HUES64 (cell line): ENCODE measurements around the gene ZNF740.
"Not testable (repeated sequence)": the region's sequence is repeated elsewhere in the genome, so short reads cannot be mapped to it uniquely, and the experiment has no call there.

ENCODE experiments used
- H3K27ac ChIP-seq: 2 replicates; pipeline ENCODE4 v1.7.0; 2013; ENCODE audit warnings: low read depth, low read length, inconsistent platforms
- H3K27me3 ChIP-seq: 2 replicates; pipeline ENCODE4 v1.6.1; 2013; ENCODE audit warnings: mild to moderate bottlenecking, low read length; ENCODE audit not compliant: insufficient read depth
- H3K36me3 ChIP-seq: 2 replicates; pipeline ENCODE4 v1.6.1; 2013; ENCODE audit warnings: mild to moderate bottlenecking, low read length; ENCODE audit not compliant: insufficient read depth
- H3K4me1 ChIP-seq: 2 replicates; pipeline ENCODE4 v1.6.1; 2013; ENCODE audit warnings: mild to moderate bottlenecking, low read length, moderate library complexity; ENCODE audit not compliant: insufficient read depth
- H3K4me3 ChIP-seq: 2 replicates; pipeline ENCODE4 v1.5.1; 2013; ENCODE audit warnings: mild to moderate bottlenecking, low read length, moderate library complexity
- H3K9ac ChIP-seq: 2 replicates; pipeline ENCODE4 v1.6.1; 2013; ENCODE audit warnings: mild to moderate bottlenecking, low read depth, low read length
- H3K9me3 ChIP-seq: 2 replicates; pipeline ENCODE4 v1.6.1; 2013; ENCODE audit warnings: low read depth, low read length; ENCODE audit not compliant: insufficient read depth
- WGBS: fragments of 150-250, 120-280 bp; methylation state at CpG from one replicate; pipeline ENCODE4 v1.1.7; 2013; ENCODE audit warnings: missing lambda C conversion rate; 5-methylcytosine and 5-hydroxymethylcytosine counted together

ZNF740 gene

DNA sequence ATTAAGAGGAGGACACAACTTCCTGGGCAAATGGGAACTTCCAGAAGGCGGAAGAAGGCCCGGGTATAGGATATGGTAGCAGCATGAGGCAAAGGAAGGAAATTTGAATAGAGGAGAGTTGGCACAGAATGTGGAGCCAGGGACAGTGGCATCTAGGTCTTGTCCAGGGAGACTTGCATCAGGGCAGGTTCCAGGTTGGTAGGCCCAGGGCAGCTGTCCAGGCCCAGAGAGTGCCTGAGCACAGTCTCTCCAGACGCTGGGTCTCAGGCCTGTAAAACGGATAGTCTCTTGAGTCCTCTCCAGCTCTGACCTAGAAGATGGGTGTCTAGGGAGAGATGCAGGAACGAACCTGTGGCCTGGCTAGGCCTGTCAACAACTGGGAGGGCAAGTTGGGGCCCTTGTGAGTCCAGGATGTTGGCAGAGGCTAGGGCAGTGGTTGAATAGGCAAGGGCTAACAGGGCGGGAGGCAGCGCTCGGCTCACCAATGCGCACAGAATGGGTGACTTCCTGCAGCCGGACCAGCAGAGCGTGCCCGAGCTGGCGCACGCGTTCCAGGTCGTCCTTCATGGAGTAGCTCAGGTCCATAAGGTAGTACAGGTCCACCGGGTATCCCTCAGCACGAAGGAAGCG, 16.6 kb downstream of the ZNF740 start:
- Histone ChIP-seq H3K27ac (no peak overlapping the region), H3K9me3 (no peaks in the 10 kb centered on the region), H3K36me3 (no peaks in the 10 kb centered on the region), H3K9ac (no peak overlapping the region), H3K27me3 (peaks cover 67% of the 10 kb centered on the region), H3K4me3 (peak overlapping the region; percentile 36; the same call in 1 of the 2 replicates), H3K4me1 (no peaks in the 10 kb centered on the region)
- 76% methylated on average over 19 of the region's 19 CpGs for WGBS

DNA sequence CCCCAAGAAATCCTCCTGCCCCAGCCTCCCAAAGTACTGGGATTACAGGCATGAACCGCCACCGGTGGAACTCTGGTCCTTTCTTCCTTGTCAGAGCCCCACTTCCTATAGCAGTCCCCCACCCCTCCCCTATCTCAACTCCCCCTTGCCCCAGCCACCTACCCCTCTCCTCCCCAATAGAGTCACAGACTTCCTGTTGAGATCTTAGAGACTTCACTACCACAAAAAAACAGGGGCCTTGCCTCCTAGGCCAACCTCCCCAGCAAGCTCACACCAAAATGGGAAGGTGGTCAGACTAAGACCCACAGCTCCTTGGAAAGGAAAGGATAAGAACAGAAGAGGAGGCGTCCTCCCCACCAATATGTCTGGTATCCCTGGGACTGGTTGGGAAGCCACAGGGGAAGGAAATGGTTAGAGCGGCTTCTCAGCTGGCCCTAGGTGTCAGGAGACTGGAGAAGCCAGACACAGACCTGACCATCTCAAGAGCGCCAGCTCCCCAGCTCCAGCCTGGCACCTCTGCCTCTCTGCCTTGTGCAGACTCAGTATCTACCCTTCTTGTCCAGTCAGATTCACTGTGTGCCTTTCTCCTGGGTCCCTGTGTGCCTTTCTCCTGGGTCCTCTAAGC, 18.1 kb downstream of the ZNF740 start:
- no peaks in the 10 kb centered on the region for H3K9me3 ChIP-seq
- H3K4me3 ChIP-seq, result no peak overlapping the region
- no peaks in the 10 kb centered on the region for H3K36me3 ChIP-seq
- peaks cover 62% of the 10 kb centered on the region for H3K27me3 ChIP-seq
- WGBS, result 89% methylated on average over 5 of the region's 5 CpGs
- H3K9ac ChIP-seq, result no peak overlapping the region
- no peak overlapping the region for H3K27ac ChIP-seq
- H3K4me1 ChIP-seq, result no peaks in the 10 kb centered on the region

DNA sequence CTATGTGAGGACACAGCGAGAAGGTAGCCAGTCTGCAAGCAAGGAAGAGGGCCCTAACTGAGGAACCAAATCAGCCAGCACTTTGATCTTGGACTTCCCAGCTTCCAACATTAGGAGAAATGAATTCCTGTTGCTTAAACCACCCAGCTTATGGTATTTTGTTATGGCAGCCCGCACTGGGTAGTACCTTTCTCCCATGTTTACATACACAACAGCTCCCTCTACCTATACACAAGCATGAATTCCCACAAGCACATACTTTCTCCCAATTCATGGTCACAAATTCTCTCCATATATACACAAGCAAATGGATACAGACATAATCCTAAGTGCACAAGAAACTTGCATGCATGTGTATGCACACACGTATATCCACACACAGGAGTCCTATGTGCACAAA, 19.2 kb downstream of the ZNF740 start:
- no peaks in the 10 kb centered on the region for H3K4me1 ChIP-seq
- H3K27me3 ChIP-seq, result peaks cover 52% of the 10 kb centered on the region
- H3K36me3 ChIP-seq, result no peaks in the 10 kb centered on the region
- no peak overlapping the region for H3K9ac ChIP-seq
- no peak overlapping the region for H3K4me3 ChIP-seq
- H3K9me3 ChIP-seq, result no peaks in the 10 kb centered on the region
- 87% methylated on average over 3 of the region's 3 CpGs for WGBS
- H3K27ac ChIP-seq, result no peak overlapping the region

DNA sequence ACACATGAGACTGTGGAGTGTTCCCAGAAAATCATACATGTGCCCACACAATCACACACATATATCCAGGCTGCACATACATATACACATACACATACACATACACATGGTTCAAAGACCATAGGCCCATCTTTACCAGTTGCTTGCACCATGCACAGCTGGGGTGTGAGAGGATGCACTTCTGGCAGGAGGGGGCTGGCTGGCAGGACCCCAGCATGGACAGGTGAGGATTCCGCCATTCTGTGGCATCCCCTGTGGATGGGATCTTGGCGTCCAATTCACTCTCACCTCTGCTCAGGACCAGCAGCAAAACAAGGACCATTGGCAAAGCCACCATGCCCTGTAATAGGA, 19.6 kb downstream of the ZNF740 start:
- 78% methylated on average over 2 of the region's 2 CpGs for WGBS
- H3K9ac ChIP-seq, result no peak overlapping the region
- H3K4me1 ChIP-seq, result no peaks in the 10 kb centered on the region
- H3K4me3 ChIP-seq, result no peak overlapping the region
- no peaks in the 10 kb centered on the region for H3K9me3 ChIP-seq
- no peak overlapping the region for H3K27ac ChIP-seq
- H3K36me3 ChIP-seq, result no peaks in the 10 kb centered on the region
- peaks cover 48% of the 10 kb centered on the region for H3K27me3 ChIP-seq

DNA sequence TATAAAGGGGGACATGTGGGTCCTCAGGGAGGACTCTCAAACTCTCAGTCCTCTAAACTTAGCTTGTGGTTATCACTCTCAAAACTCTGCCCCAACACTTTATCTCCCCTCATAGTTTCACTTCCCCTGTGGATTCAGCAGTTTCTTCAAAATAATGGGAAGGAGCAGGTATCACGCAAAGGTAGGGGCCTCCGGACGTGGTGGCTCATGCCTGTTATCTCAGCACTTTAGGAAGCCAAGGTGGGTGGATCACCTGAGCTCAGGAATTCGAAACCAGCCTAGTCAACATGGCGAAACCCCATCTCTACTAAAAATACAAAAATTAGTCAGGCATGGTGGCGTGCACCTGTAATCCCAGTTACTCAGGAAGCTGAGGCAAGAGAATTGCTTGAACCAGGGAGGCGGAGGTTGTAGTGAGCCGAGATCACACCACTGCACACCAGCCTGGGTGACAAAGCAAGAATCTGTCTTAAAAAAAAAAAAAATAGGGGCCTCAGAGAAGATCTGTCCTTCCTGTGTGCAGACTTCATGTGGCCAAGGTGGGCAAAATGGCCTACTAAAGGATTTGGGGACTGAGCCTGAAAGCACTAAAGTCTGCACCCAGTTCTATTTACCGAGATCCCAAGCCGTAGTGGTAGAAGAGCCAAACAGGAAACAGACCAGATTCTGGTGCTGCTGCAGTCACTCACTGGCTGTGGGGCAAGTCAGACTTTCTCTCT, 20.1 kb downstream of the ZNF740 start:
- WGBS, result 85% methylated on average over 10 of the region's 10 CpGs
- Histone ChIP-seq H3K27ac (no peak overlapping the region), H3K4me1 (no peaks in the 10 kb centered on the region), H3K9ac (no peak overlapping the region), H3K4me3 (no peak overlapping the region), H3K36me3 (no peaks in the 10 kb centered on the region), H3K9me3 (no peaks in the 10 kb centered on the region), H3K27me3 (peaks cover 43% of the 10 kb centered on the region)

DNA sequence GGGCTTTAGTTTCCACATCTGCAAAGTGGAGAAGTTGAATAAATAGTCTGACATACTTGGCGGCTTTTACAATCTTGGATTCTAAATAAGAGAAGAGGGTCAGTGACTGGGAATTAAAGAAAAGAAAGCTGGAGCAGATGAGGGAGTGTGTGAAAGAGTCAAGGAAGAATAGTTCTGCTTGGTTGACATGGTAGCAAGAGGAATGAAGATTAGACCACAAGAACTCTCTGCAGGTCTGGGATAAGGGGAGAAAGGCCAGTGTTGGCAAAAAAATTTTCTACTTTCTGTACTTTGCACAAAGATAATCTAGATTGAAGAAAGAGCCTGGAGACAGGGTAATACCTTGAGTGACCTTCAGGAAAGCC, 20.6 kb downstream of the ZNF740 start:
- no peak overlapping the region for H3K27ac ChIP-seq
- no peaks in the 10 kb centered on the region for H3K36me3 ChIP-seq
- no peak overlapping the region for H3K9ac ChIP-seq
- H3K27me3 ChIP-seq, result peaks cover 37% of the 10 kb centered on the region
- H3K4me3 ChIP-seq, result no peak overlapping the region
- H3K4me1 ChIP-seq, result no peaks in the 10 kb centered on the region
- WGBS, result 93% methylated on average over 1 of the region's 1 CpG
- H3K9me3 ChIP-seq, result no peaks in the 10 kb centered on the region

DNA sequence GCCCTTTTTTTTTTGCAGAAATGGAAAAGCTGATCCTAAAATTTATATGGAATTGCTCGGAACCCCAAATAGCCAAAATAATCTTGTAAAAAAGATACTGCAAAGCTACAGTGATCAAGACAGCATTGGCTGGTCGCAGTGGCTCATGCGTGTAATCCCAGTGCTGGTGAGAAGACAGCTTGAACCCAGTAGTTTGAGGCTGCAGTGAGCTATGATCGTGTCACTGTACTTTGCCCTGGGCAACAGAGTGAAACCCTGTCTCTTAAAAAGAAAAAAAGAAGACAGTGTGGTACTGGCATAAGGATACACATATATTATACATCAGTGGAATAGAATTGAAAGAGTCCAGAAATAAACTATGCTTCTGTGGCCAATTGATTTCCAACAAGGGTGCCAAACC, 21.1 kb downstream of the ZNF740 start:
- 90% methylated on average over 4 of the region's 4 CpGs for WGBS
- Histone ChIP-seq H3K9me3 (no peaks in the 10 kb centered on the region), H3K36me3 (no peaks in the 10 kb centered on the region), H3K4me1 (no peaks in the 10 kb centered on the region), H3K4me3 (no peak overlapping the region), H3K27me3 (peaks cover 33% of the 10 kb centered on the region), H3K9ac (no peak overlapping the region), H3K27ac (no peak overlapping the region)

DNA sequence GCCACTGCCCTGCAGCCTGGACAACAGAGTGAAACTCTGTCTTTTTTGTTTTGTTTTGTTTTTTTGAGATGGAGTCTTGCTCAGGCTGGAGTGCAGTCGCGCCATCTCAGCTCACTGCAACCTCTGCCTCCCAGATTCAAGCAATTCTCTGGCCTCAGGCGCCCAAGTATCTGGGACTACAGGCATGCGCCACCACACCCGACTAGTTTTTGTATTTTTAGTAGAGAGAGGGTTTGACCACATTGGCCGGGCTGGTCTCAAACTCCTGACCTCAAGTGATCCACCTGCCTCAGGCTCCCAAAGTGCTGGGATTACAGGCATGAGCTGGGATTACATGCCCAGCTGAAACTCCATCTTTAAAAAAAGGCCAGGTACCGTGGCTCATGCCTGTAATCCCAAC, 21.8 kb downstream of the ZNF740 start:
- 93% methylated on average over 7 of the region's 7 CpGs for WGBS
- H3K9ac ChIP-seq, H3K4me3 ChIP-seq, H3K27ac ChIP-seq, H3K4me1 ChIP-seq, H3K36me3 ChIP-seq, H3K9me3 ChIP-seq: not testable (repeated sequence)
- peaks cover 26% of the 10 kb centered on the region for H3K27me3 ChIP-seq

DNA sequence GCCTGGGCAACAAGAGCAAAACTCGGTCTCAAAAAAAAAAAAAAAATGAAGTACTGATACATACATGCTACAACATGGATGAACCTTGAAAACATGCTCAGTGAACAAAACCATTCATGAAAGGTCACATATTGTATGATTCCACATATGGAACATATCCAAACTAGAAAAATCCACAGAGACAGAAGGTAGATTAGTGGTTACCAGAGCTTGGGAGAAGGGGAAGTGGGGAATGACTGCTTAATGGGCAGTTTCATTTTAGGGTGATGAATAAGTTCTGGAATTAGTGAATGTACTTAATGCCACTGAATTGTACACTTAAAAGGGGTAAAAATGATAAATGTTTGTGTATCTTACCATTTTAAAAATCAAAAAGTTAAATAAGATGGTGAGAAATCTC, 23.8 kb downstream of the ZNF740 start:
- WGBS, result 100% methylated on average over 1 of the region's 1 CpG
- H3K27ac ChIP-seq, result no peak overlapping the region
- H3K9ac ChIP-seq, result no peak overlapping the region
- H3K9me3 ChIP-seq, result no peaks in the 10 kb centered on the region
- H3K4me1 ChIP-seq, result no peaks in the 10 kb centered on the region
- H3K27me3 ChIP-seq, result peaks cover 6% of the 10 kb centered on the region; the same call in 1 of the 2 replicates
- no peaks in the 10 kb centered on the region for H3K36me3 ChIP-seq
- H3K4me3 ChIP-seq, result no peak overlapping the region

DNA sequence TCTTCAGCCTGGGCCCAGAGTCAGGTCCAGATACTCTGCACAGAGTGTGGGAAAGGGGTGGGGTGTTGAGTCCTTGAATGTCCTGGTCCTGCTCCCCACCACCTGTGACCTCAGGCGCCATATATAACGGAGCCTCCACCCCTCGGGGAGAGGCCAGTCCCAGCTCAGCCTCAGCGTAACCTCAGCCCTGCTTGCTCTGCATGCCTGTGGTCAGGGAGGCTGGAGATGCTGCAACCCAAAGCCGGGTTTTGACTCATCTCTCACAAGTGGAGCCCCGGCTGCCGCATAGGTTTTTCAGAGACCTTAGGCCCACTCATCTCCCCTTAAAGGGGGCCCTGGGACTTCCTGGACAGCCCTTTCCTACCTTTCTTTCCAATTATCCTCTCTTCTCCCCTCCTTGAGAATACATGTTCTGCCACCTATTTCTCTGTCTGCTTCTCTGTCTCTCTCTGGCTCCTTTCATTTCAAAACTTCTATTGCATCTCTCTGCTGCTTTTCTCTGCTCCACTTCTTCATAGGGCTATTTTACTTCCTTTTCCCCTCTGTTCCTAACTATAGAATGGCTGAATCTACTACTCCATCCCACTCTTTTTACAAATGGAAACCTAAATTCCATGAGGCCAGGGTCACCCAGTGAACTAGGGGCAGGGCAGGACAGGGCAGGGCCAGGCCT, 25.4 kb downstream of the ZNF740 start:
- Histone ChIP-seq H3K4me1 (no peaks in the 10 kb centered on the region), H3K27ac (no peak overlapping the region), H3K4me3 (no peak overlapping the region), H3K9me3 (no peaks in the 10 kb centered on the region), H3K36me3 (peaks cover 8% of the 10 kb centered on the region), H3K9ac (no peak overlapping the region), H3K27me3 (no peaks in the 10 kb centered on the region)
- WGBS, result 86% methylated on average over 7 of the region's 7 CpGs

DNA sequence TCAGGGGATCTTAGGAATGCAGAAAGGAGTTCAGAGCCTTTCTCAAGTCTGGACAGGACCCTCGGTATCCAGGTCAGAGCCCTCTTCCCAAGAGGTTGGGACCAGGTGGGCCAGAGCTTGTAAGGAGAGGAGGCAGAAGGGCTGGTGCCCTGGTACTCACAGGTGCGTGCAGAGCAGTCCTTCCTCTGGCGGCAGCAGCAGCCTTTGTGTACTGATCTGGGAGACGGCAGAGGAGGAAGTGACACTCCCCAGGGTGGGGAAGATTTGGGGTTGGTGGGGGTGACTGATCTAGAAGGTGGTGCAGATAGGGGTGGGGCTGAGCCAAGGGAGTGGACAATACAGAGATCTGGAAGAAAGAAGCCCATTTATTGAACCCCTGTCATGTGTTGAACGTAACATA, 26.5 kb downstream of the ZNF740 start, which contains the start of gene ITGB7:
ITGB7 (minus strand) TSS at position 210 of the 400 bp plus-strand sequence. CDS start 6,808 bp downstream, outside the sequence.
- Histone ChIP-seq H3K9me3 (no peaks in the 10 kb centered on the region), H3K4me3 (no peak within 1 kb of the TSS), H3K9ac (no peak within 1 kb of the TSS), H3K27me3 (no peaks in the 10 kb centered on the region), H3K27ac (no peak within 1 kb of the TSS), H3K36me3 (peaks cover 19% of the 10 kb centered on the region), H3K4me1 (no peaks in the 10 kb centered on the region)
- 66% methylated on average over 4 of the region's 5 CpGs for WGBS
